Keratinocyte (primary cell): ENCODE measurements around the gene LPCAT2. TPM values are rescaled to one million over a fixed set of nuclear protein-coding genes. Genes with fewer than 3 reads are reported as not detected.

ENCODE experiments used
- DNase-seq: peaks from one replicate; pipeline ENCODE4 v3.0.0-alpha.2; 2011; ENCODE audit warnings: low read depth, missing footprints, low spot score
- FAIRE-seq: peaks from 2 replicates; lab custom pipeline; 2011; peaks lifted over from hg19 to GRCh38; lab: Jason Lieb, UNC
- H2AFZ ChIP-seq: 2 replicates; pipeline ENCODE4 v1.6.0; 2012; ENCODE audit warnings: low read length, control low read depth, inconsistent platforms; ENCODE audit not compliant: control insufficient read depth
- H3K27ac ChIP-seq: 2 replicates; pipeline ENCODE4 v1.5.1; 2011; ENCODE audit warnings: low read length; ENCODE audit not compliant: control insufficient read depth, insufficient read depth
- H3K27me3 ChIP-seq: 3 replicates; pipeline ENCODE4 v1.6.0; 2011; ENCODE audit warnings: low read length; ENCODE audit not compliant: control insufficient read depth, insufficient read depth; ENCODE audit errors: extremely low read depth
- H3K36me3 ChIP-seq, 2 experiments: 2 replicates in 1 of 2; 3 replicates in 1 of 2; pipeline ENCODE4 v1.5.1; 2011; ENCODE audit warnings: low read length in 2 of 2, mild to moderate bottlenecking in 1 of 2; ENCODE audit not compliant: control insufficient read depth in 2 of 2, insufficient read depth in 2 of 2; ENCODE audit errors: extremely low read depth in 1 of 2
- H3K4me1 ChIP-seq: 3 replicates; pipeline ENCODE4 v1.5.1; 2011; ENCODE audit warnings: low read length; ENCODE audit not compliant: control insufficient read depth, insufficient read depth; ENCODE audit errors: extremely low read depth
- H3K4me2 ChIP-seq: 3 replicates; pipeline ENCODE4 v1.6.0; 2011; ENCODE audit warnings: low read depth, low read length; ENCODE audit not compliant: control insufficient read depth, insufficient read depth; ENCODE audit errors: extremely low read depth
- H3K4me3 ChIP-seq, 3 experiments: fragments of 200-600 bp in 1 of 3; sonication (generic) in 1 of 3; 2 replicates in 2 of 3; 3 replicates in 1 of 3; pipeline ENCODE4 v1.5.1; 2011 to 2016; ENCODE audit warnings: low read length in 3 of 3, mild to moderate bottlenecking in 3 of 3, control low read depth in 2 of 3, inconsistent platforms in 1 of 3, low read depth in 1 of 3, mixed read lengths in 1 of 3, mixed run types in 1 of 3, moderate library complexity in 1 of 3; ENCODE audit not compliant: control insufficient read depth in 2 of 3, insufficient read depth in 2 of 3; ENCODE audit errors: extremely low read depth in 1 of 3
- H3K79me2 ChIP-seq: 2 replicates; pipeline ENCODE4 v1.6.0; 2012; ENCODE audit warnings: low read length; ENCODE audit not compliant: control insufficient read depth, insufficient read depth
- H3K9ac ChIP-seq: 3 replicates; pipeline ENCODE4 v1.6.0; 2011; ENCODE audit warnings: low read length; ENCODE audit not compliant: control insufficient read depth, insufficient read depth; ENCODE audit errors: extremely low read depth
- H3K9me1 ChIP-seq: 3 replicates; pipeline ENCODE4 v1.6.0; 2011; ENCODE audit warnings: low read length; ENCODE audit not compliant: control insufficient read depth, insufficient read depth; ENCODE audit errors: extremely low read depth
- H3K9me3 ChIP-seq: 2 replicates; pipeline ENCODE4 v1.5.1; 2012; ENCODE audit warnings: low read depth, low read length; ENCODE audit not compliant: control insufficient read depth
- H4K20me1 ChIP-seq: 3 replicates; pipeline ENCODE4 v1.6.0; 2011; ENCODE audit warnings: low read length; ENCODE audit not compliant: control insufficient read depth, insufficient read depth; ENCODE audit errors: extremely low read depth
- CTCF ChIP-seq, 3 experiments: IDR thresholded peaks in 1 of 3; conservative IDR thresholded peaks in 1 of 3; optimal IDR thresholded peaks in 1 of 3; 2 replicates in 2 of 3; 3 replicates in 1 of 3; pipeline versions ENCODE3 to v1.5.1; 2011; ENCODE audit warnings: low read length in 3 of 3, mild to moderate bottlenecking in 3 of 3, moderate library complexity in 2 of 3, control low read depth in 1 of 3, inconsistent platforms in 1 of 3; ENCODE audit not compliant: insufficient read depth in 2 of 3; ENCODE audit errors: extremely low read depth in 1 of 3
- EZH2 ChIP-seq: IDR thresholded peaks from one replicate; pipeline ENCODE4 v1.6.1; 2012; ENCODE audit warnings: inconsistent platforms, mild to moderate bottlenecking, low read length, moderate library complexity
- dilution Hi-C: fragments of 300-500 bp; cut with MboI; formaldehyde crosslinking; loops from one replicate; pipeline ENCODE4 v1.7.0; 2020; ENCODE audit warnings: low sequenced_read_pairs; ENCODE audit not compliant: extremely low pct_ligation_motif_present
- polyA plus RNA-seq, 5 experiments: library from polyadenylated mRNA; depleted of rRNA in 3 of 5; stranded (reverse) in 3 of 5; stranded (forward) in 1 of 5; unstranded in 1 of 5; fragments of >200 nt; gene quantifications; 1 replicate in 1 of 5; 2 replicates in 3 of 5; 3 replicates in 1 of 5; pipeline versions ENCODE4 v1.2.1 to v1.2.3, GENCODE V29; 2011 to 2012; ENCODE audit warnings: missing spikeins in 2 of 5, low read depth in 1 of 5, low replicate concordance in 1 of 5

Gene LPCAT2
- polyA plus RNA-seq, 1 donor (not counting 4 experiments of a cell fraction or from before 2014, with no cell fraction given) = 54.4 TPM

GRCh38 chr16:55624696-55625095, 115.8 kb downstream of the LPCAT2 start:
- Histone ChIP-seq H2AFZ (no peak overlapping the region), H3K4me2 (no peak overlapping the region), H3K4me1 (no peaks in the 10 kb centered on the region), H3K36me3 (no peaks in the 10 kb centered on the region), H3K9me3 (no peaks in the 10 kb centered on the region), H3K27ac (no peak overlapping the region), H3K4me3 (no peak overlapping the region), H4K20me1 (no peaks in the 10 kb centered on the region), H3K9ac (no peak overlapping the region), H3K79me2 (no peaks in the 10 kb centered on the region), H3K27me3 (peaks cover 3% of the 10 kb centered on the region), H3K9me1 (peaks cover 2% of the 10 kb centered on the region)
- DNase-seq (no peak), FAIRE-seq (no peak)
- dilution Hi-C loops = no loop called here
- TF ChIP-seq CTCF (optimal IDR thresholded peaks at IDR 0.05 in 1 of 3, IDR thresholded peaks at IDR 0.05 in 1 of 3, conservative IDR thresholded peaks at IDR 0.05 in 1 of 3; ENCODE audit: extremely low read depth in 1 of 3, insufficient read depth in 2 of 3, low read length in 3 of 3) (no peak), EZH2 (no peak)

GRCh38 chr16:55625843-55626242, 117.0 kb downstream of the LPCAT2 start:
- no peaks in the 10 kb centered on the region for H4K20me1 ChIP-seq
- H3K27me3 ChIP-seq = peaks cover 3% of the 10 kb centered on the region
- no peak for FAIRE-seq
- H3K4me3 ChIP-seq = no peak overlapping the region
- H3K9ac ChIP-seq = no peak overlapping the region
- H3K4me1 ChIP-seq = no peaks in the 10 kb centered on the region
- H3K9me1 ChIP-seq = peaks cover 2% of the 10 kb centered on the region
- no peak overlapping the region for H2AFZ ChIP-seq
- H3K27ac ChIP-seq = no peak overlapping the region
- dilution Hi-C loops = no loop called here
- no peaks in the 10 kb centered on the region for H3K79me2 ChIP-seq
- no peak overlapping the region for H3K4me2 ChIP-seq
- no peaks in the 10 kb centered on the region for H3K36me3 ChIP-seq
- no peaks in the 10 kb centered on the region for H3K9me3 ChIP-seq
- no peak for DNase-seq
- TF ChIP-seq CTCF (optimal IDR thresholded peaks at IDR 0.05 in 1 of 3, IDR thresholded peaks at IDR 0.05 in 1 of 3, conservative IDR thresholded peaks at IDR 0.05 in 1 of 3; ENCODE audit: extremely low read depth in 1 of 3, insufficient read depth in 2 of 3, low read length in 3 of 3) (no peak), EZH2 (no peak)
